ENCODE results near the gene ASIC2. TPM values are rescaled to one million over a fixed set of nuclear protein-coding genes. Genes with fewer than 3 reads are reported as not detected.

ASIC2 gene
- total RNA-seq, 2 experiments from 2014 or later, result not detected

DNA sequence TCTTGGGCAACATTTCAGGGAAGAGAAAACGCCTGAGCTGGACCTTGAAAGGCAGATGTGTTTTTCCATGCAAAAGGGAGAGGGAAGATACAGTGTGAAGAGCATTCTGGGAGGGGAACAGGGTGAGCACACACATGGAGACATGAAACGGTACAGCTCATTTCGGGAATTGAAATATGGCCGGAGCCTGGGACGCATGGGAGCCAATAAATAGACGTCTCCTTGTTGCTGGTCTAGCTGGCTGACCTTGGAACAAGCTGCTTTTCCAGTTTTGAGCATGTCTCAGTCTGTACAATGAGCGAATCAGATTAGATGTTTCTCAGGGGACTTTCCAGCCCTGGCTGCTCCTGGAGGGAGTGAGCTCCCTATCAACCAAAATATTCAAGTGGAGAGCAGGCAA lies 63.6 kb downstream of the ASIC2 start:
- Mint-ChIP-seq H3K27ac (no peak overlapping the region), H3K36me3 (ENCODE audit: low read depth) (no peaks in the 10 kb centered on the region), H3K4me1 (ENCODE audit: low read depth) (no peaks in the 10 kb centered on the region), H3K4me3 (no peak overlapping the region), H3K27me3 (no peaks in the 10 kb centered on the region), H3K9me3 (no peaks in the 10 kb centered on the region)
- ChIA-PET POLR2A (no interaction called here), CTCF (no interaction called here)
- ATAC-seq (no peak), DNase-seq (no peak)
- intact Hi-C loops (cut with micrococcal nuclease), result no loop called here
- no peak for TF ChIP-seq CTCF (IDR thresholded peaks at IDR 0.05)

DNA sequence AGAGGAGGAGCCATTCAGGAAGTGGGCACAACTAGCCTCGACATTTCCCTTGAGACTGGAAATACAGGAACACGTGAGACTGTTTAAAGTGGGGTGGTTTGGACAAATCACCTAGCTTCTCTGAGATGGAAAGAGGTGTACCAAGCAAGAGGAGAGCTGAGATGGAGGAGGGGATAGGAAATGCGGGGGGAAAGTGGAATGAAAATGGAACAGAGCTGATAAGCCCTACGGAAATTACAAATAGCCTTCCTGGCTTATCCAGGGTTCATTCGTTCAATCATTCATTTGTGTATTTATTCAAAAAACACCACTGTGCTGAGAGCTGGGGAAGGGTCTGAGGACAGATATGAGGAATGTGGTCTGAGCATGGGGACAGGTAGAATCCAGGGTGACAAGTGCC lies 64.1 kb downstream of the ASIC2 start:
- Mint-ChIP-seq H3K4me1 (ENCODE audit: low read depth) (no peaks in the 10 kb centered on the region), H3K36me3 (ENCODE audit: low read depth) (no peaks in the 10 kb centered on the region), H3K4me3 (no peak overlapping the region), H3K9me3 (no peaks in the 10 kb centered on the region), H3K27ac (no peak overlapping the region), H3K27me3 (no peaks in the 10 kb centered on the region)
- CTCF ChIA-PET, result no interaction called here
- POLR2A ChIA-PET, result no interaction called here
- no peak for DNase-seq
- no peak for ATAC-seq
- TF ChIP-seq CTCF (IDR thresholded peaks at IDR 0.05), result no peak
- intact Hi-C loops (cut with micrococcal nuclease), result no loop called here

DNA sequence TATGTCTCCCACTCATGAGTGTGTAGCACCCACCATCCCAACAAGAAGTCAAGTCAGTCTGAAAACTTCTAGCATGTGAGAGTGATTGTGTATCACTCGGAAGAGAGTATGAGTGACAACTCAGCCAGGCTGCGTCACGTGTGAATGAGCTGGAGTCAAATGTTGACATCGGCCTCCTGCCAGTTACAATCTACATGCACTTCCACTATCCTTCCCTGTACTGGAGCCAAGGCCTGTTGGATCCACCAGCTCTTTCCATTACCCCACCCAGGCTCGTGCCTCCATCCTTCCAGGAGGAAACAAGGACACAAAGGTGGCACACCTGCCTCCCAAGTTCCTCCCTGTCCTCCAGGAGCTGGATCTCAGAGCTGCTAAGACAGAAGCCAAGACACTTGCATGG lies 64.5 kb downstream of the ASIC2 start:
- TF ChIP-seq CTCF (IDR thresholded peaks at IDR 0.05), result no peak
- CTCF ChIA-PET, result no interaction called here
- no peak overlapping the region for H3K27ac Mint-ChIP-seq

DNA sequence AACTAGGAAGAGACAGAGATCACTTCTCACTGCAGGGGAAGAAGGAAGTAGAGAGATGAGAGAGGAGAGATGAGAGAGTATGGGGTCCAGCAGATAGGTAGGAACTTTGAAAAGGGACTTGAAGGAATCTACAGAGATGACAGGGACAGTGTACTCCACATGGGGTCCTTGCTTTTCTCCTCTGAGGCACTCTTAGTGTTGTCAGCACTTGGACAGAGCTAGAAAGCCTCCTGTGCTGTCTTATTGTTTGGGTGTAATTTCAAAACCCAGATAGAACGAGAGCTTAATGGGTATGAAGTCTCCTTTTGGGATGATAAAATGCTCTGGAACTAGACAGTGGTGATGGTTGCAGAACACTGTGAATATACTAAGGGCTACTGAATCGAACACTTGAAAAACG lies 65.2 kb downstream of the ASIC2 start:
- DNase-seq, result no peak
- H3K27ac Mint-ChIP-seq, result no peak overlapping the region
- H3K9me3 Mint-ChIP-seq, result no peaks in the 10 kb centered on the region
- no peaks in the 10 kb centered on the region for H3K27me3 Mint-ChIP-seq
- no peak for TF ChIP-seq CTCF (IDR thresholded peaks at IDR 0.05)
- no peaks in the 10 kb centered on the region for H3K36me3 Mint-ChIP-seq (ENCODE audit: low read depth)
- H3K4me3 Mint-ChIP-seq, result no peak overlapping the region
- CTCF ChIA-PET, result no interaction called here
- intact Hi-C loops (cut with micrococcal nuclease), result no loop called here
- no peaks in the 10 kb centered on the region for H3K4me1 Mint-ChIP-seq (ENCODE audit: low read depth)
- POLR2A ChIA-PET, result no interaction called here
- no peak for ATAC-seq

More for the DNA sequence above, 64.5 kb downstream of the ASIC2 start:
- no peaks in the 10 kb centered on the region for H3K9me3 Mint-ChIP-seq
- DNase-seq (no peak), ATAC-seq (no peak)
- no peak overlapping the region for H3K4me3 Mint-ChIP-seq
- no peaks in the 10 kb centered on the region for H3K36me3 Mint-ChIP-seq (ENCODE audit: low read depth)
- H3K27me3 Mint-ChIP-seq, result no peaks in the 10 kb centered on the region
- intact Hi-C loops (cut with micrococcal nuclease), result no loop called here
- POLR2A ChIA-PET, result no interaction called here
- H3K4me1 Mint-ChIP-seq (ENCODE audit: low read depth), result no peaks in the 10 kb centered on the region

DNA sequence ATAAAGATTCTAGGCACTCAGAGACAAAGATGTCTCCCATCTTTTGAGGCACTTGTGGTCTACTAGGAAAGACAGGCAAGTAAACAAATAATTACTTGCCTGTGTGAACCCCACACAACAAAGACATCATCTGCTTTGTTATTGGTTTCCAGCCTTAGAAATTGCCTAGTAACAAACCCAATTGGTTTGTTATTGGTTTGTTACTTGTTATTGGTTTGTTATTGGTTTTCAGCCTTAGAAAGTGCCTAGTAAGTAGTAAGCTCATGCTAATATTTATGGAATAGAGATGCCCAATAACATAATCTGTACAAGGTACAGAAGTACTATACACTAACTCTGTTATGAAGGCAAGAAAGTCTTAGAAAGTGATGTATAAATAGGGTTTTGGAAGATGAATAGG lies 67.1 kb downstream of the ASIC2 start:
- no peaks in the 10 kb centered on the region for H3K9me3 Mint-ChIP-seq
- no peak overlapping the region for H3K27ac Mint-ChIP-seq
- H3K4me3 Mint-ChIP-seq, result no peak overlapping the region
- CTCF ChIA-PET, result no interaction called here
- ATAC-seq, result no peak
- H3K36me3 Mint-ChIP-seq (ENCODE audit: low read depth), result no peaks in the 10 kb centered on the region
- TF ChIP-seq CTCF (IDR thresholded peaks at IDR 0.05), result no peak
- intact Hi-C loops (cut with micrococcal nuclease), result no loop called here
- no peak for DNase-seq
- no peaks in the 10 kb centered on the region for H3K4me1 Mint-ChIP-seq (ENCODE audit: low read depth)
- H3K27me3 Mint-ChIP-seq, result no peaks in the 10 kb centered on the region
- POLR2A ChIA-PET, result no interaction called here

All from activated CD8-positive, alpha-beta T cell treated with anti-CD3 and anti-CD28 coated beads for 36 hours (primary cell).